Left renal cortex interstitium (tissue), 4 donors: ENCODE results near the gene DDX4. TPM values are rescaled to one million over a fixed set of nuclear protein-coding genes. Genes with fewer than 3 reads are reported as not detected.
"Not testable (repeated sequence)": the region's sequence is repeated elsewhere in the genome, so short reads cannot be mapped to it uniquely, and the experiment has no call there.

Experiments used
- DNase-seq, 4 donors: peaks; one replicate each; pipeline ENCODE4 v3.0.0-alpha.2; 2013; ENCODE audit warnings: low read depth in 4 of 4, low spot score in 2 of 4, missing footprints in 1 of 4
- polyA plus RNA-seq, 4 donors: library from polyadenylated mRNA; unstranded; fragments of 120-200 nt; gene quantifications; one replicate each; pipeline ENCODE4 v1.2.1, GENCODE V29; 2013; ENCODE audit not compliant: insufficient read length in 4 of 4

The DDX4 gene
- polyA plus RNA-seq: under 1 TPM in 1 of 4 donors, not detected in 3; 0.06 TPM

GRCh38 chr5:55737793-55738192 lies at the start of gene DDX4:
Gene DDX4 (plus strand): TSS chr5:55738061. CDS start chr5:55738964, 903 bp downstream.
- DNase-seq: no peak

DNA sequence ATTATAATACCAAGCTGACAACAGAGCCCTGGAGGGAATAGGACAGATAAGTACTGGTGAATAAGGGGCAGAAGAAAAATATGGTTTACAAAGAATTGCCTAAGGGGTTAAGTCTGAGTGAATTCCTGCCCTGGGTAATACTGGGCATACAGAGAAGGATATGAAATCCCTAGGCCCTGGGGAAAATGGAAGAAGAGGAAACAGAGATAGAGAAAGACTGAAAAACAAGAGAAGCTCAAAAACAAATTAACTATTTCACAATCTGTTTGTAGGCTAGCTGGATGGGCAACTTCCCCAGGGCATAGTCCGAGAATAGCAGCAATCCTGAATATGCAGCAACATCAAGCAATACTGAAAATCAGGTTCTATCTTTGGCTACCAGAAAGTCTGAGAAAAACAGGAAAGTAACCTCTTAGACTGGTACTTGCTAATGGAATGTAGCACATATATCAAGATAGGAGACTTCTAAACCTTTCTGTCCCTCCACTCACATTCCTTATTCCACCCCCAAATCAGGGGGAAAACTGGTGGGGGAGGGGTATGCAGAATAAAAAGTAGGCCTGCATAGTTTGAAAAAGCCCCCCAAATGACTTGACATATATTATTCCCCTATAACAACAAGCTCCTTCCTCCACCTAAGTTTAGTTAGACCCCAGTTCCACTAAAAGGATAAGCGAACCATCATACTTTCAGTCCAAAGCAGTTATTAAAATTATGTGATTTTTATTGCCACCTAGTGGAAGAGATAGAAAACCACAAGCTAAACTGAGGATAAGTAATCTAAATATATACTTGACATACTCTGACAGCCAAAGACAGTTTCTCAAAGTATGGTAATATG lies 46.4 kb upstream of the DDX4 start:
- peak in 1 of 4 donors; percentile 40 for DNase-seq

DNA sequence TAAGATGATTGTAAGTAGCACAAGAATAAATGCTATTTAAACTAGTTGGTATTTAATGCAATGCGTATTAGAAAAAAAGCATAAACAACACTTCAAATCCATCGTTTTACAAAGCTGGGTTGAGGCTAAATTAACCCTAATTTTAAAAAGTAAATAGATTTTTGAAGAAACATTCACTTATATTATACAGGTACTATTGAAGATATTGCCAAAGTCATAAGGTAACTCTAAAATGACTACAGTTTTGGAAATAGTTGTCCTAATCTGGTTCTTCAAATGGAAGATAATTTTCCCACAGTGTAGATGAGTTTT lies 45.8 kb upstream of the DDX4 start:
- DNase-seq: no peak

- DNase-seq: no peak
Measured at GRCh38 chr5:55692509-55692908, 45.4 kb upstream of the DDX4 start.

DNA sequence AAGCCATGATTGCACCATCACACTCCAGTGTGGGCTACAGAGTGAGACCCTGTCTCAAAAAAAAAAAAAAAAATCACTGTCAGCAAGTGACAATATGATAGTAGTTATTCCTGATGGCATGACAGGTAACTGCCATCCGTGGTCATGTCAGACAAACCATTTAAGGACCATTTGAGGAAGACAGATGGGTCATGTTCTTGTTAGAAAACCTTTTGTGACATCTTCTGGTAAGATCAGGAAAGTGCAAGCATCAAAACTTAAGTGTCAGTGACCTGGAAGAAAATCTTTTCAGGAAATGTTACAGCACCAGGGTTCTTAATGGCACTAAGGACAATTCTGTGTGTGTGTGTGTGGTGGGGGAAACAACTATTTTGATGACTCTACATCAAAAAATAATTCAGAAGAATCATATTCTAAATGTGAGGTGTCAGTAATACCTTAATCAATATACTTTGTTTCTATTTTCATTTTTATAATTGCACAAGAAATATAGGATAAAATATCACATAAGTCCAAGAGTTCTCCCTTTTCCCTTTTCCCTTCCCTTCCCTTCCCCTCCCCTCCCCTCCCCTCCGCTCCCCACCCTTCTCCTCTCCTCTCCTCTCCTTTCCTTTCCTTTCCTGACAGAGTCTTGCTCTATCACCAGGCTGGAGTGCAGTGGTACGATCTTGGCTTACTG lies 43.6 kb upstream of the DDX4 start:
- DNase-seq: no peak

DNA sequence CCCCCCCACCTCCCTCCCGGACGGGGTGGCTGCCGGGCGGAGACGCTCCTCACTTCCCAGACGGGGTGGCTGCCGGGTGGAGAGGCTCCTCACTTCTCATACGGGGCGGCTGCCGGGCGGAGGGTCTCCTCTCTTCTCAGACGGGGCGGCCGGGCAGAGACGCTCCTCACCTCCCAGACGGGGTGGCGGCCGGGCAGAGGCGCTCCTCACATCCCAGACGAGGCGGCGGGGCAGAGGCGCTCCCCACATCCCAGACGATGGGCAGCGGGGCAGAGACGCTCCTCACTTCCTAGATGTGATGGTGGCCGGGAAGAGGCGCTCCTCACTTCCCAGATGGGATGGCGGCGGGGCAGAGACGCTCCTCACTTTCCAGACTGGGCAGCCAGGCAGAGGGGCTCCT lies 41.2 kb upstream of the DDX4 start:
- DNase-seq: not testable (repeated sequence)

- no peak for DNase-seq
Measured at GRCh38 chr5:55699041-55699688, 38.7 kb upstream of the DDX4 start.

DNA sequence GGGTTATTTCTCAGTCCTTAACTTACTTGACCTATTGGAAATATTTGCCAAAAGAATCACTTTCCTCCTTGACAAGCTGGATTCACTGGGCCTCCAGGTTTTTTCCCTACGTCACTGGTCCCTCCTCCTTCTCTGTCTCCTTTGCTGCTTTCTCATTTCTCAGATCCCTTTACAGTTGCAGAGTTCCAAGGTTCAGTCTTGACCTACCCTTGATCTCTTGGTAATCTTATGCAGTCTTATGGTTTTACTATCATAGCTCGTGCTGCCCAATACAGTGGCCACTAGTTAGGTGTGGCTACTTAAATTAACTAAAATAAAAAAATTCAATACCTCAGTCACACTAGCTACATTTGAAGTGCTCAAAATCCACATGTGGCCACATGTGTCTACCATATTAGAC lies 37.1 kb upstream of the DDX4 start:
- DNase-seq: no peak

GRCh38 chr5:55701462-55702103 lies 36.3 kb upstream of the DDX4 start:
- no peak for DNase-seq

- no peak for DNase-seq
Measured at GRCh38 chr5:55702598-55703345, 35.1 kb upstream of the DDX4 start.

- no peak for DNase-seq
Measured at GRCh38 chr5:55706230-55706629, 31.6 kb upstream of the DDX4 start.

GRCh38 chr5:55708732-55709131 lies 29.1 kb upstream of the DDX4 start:
- DNase-seq: no peak

DNA sequence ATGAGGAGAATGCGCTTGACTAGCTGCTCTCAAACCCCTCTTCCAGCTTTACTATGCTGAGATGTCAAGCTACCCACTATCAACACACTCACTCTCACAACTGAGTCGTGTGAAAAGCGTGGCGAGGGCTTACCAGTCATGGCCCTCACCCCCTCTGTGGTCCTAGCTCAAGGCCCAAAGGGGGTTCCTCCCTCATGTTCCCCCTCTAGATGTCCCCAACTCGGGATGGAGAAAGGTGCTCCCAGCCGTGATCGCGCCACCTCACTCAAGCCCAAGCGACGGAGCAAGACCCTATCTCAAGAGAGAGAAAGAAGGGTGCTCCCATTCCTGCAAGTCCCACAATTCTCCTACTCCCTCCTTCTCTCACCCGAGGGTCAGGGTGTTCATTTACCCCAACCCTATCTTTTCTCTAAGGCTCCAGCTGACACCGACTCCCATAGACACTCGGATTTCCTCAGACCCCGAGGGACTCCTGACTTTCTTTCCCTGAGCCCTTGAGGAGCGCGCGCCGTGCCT lies 26.3 kb upstream of the DDX4 start:
- no peak for DNase-seq

- DNase-seq: peak; percentile 78 to 92 (median 84)
Measured at GRCh38 chr5:55712023-55712859, 25.6 kb upstream of the DDX4 start, which contains the start of gene SLC38A9. Gene SLC38A9 (minus strand): TSS chr5:55712324. CDS start chr5:55697958, 14,366 bp downstream.

DNA sequence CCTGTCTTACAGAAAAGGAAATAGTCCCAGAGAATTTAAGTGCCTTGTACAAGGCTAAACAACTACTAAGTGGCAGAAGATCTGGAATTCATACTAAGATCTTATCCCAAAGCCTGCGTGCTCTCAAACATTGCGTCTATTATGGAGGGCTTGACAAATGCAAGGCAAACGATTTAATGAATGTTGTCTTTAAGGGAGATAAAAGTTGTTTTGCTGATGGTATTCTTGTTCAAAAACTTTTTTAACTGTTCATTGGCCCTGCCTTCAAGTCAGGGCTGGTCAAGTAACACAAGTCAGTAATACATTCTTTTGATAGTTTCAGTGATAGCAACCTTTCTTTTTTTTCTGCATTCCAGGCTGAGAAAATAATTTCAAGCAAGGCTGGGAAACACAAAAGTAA lies 24.0 kb upstream of the DDX4 start:
- DNase-seq: no peak

- no peak for DNase-seq
Measured at GRCh38 chr5:55714339-55714738, 23.5 kb upstream of the DDX4 start.

DNA sequence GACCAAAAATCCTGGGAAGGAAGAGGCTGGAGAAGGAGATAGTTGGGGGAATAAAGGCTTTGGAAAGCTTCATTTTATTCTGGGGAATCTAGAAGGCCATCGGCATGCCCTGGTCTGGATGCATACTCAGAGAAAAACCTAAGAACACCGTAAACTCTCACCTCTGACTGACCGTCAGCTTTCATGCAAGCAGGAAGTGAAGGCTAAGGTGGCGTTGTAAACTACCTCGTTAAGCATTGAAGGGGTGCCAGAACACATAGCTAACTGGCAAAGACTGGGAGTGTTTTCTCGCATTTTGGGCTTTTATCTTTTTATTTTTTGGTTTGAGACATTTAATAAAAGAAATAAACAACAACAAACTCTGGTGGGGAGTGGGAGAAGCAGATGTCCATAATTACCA lies 23.1 kb upstream of the DDX4 start:
- DNase-seq: no peak

DNA sequence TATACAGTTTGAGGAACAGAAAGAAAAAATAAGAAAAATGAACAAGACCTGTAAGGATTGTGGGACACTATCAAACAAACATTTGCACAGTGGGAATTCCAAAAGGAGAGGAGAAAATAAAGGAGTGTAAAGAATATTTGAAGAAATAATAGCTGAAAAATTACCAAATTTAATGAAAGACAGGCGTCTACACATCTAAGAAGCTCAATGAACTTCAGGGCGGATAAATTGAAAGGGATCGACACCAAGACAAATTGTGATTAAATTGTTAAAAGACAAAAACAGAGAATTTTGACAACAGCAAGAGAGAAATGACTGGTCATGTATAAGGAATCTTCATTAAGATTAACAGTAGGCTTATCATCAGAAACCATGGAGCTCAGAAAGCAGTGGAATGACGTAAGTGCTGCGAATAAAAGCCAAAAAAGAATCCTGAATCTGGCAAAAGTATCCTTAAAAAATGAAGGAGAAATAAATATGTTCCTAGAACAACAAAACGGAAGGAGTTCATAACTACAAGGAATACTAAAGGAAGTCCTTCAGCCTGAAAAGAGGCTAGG lies 22.3 kb upstream of the DDX4 start:
- no peak for DNase-seq

GRCh38 chr5:55719026-55719425 lies 18.8 kb upstream of the DDX4 start:
- not testable (repeated sequence) for DNase-seq
